WTC11 (cell line): Measurements from ENCODE around the gene USE1. TPM values are rescaled to one million over a fixed set of nuclear protein-coding genes. Genes with fewer than 3 reads are reported as not detected.
A peak's percentile ranks its signal among the peaks of the same experiment; 100 is the strongest.

ENCODE experiments used
- ATAC-seq: fragments of 200-7000 bp; cut with Tn5 transposase; 2 replicates; pipeline ENCODE4 v1.10.0; 2021; ENCODE audit warnings: mild to moderate bottlenecking, moderate library complexity
- CTCF ChIA-PET: fragments of 300-600 bp; sonication (Branson Sonifier 250); formaldehyde crosslinking; loops from one replicate; lab custom pipeline; 2021; ENCODE audit warnings: antibody characterized with exemption; lab: Charles Lee
- POLR2A ChIA-PET: fragments of 350-600 bp; sonication (Branson Sonifier 250); formaldehyde crosslinking; loops from one replicate; lab custom pipeline; 2021; ENCODE audit warnings: antibody characterized with exemption; lab: Charles Lee
- DNase-seq: peaks from one replicate; pipeline ENCODE4 v3.0.0; 2021; ENCODE audit warnings: low spot score
- H3K27ac Mint-ChIP-seq: 2 replicates; pipeline ENCODE4 v1.8.0; 2021; ENCODE audit warnings: mixed read lengths
- H3K27me3 Mint-ChIP-seq: 2 replicates; pipeline ENCODE4 v1.8.0; 2021; ENCODE audit warnings: low read depth, mild to moderate bottlenecking, moderate library complexity, mixed read lengths
- H3K36me3 Mint-ChIP-seq: 2 replicates; pipeline ENCODE4 v1.8.0; 2021; ENCODE audit warnings: mixed read lengths
- H3K4me1 Mint-ChIP-seq: 2 replicates; pipeline ENCODE4 v1.8.0; 2022; ENCODE audit warnings: mixed read lengths
- H3K4me3 Mint-ChIP-seq: 2 replicates; pipeline ENCODE4 v1.8.0; 2021; ENCODE audit warnings: mild to moderate bottlenecking, moderate library complexity, mixed read lengths
- H3K9me3 Mint-ChIP-seq: 2 replicates; pipeline ENCODE4 v1.8.0; 2021; ENCODE audit warnings: mixed read lengths
- FOXP1 ChIP-seq: sonication (generic); formaldehyde crosslinking; IDR thresholded peaks from 2 replicates; pipeline ENCODE4 v1.8.0; 2022; ENCODE audit warnings: missing genetic modification reagents, mild to moderate bottlenecking, moderate library complexity, borderline replicate concordance
- HMGA2 ChIP-seq: fragments of 250-450 bp; sonication (Bioruptor Pico); IDR thresholded peaks from 2 replicates; pipeline ENCODE4 v1.4.0; 2021; ENCODE audit warnings: mild to moderate bottlenecking, moderate library complexity
- SMAD4 ChIP-seq: sonication (generic); formaldehyde crosslinking; IDR thresholded peaks from 2 replicates; pipeline ENCODE4 v1.8.0; 2022; ENCODE audit warnings: mild to moderate bottlenecking, missing genetic modification reagents
- SP1 ChIP-seq: sonication (generic); formaldehyde crosslinking; conservative IDR thresholded peaks from 2 replicates; pipeline ENCODE4 v1.8.1; 2022; ENCODE audit warnings: missing genetic modification reagents
- TP53 ChIP-seq: sonication (generic); formaldehyde crosslinking; IDR thresholded peaks from 2 replicates; pipeline ENCODE4 v1.8.1; 2023; ENCODE audit warnings: mild to moderate bottlenecking, missing genetic modification reagents
- ZBTB21 ChIP-seq: sonication (generic); formaldehyde crosslinking; IDR thresholded peaks from 2 replicates; pipeline ENCODE4 v1.8.1; 2023; ENCODE audit warnings: mild to moderate bottlenecking, missing genetic modification reagents, borderline replicate concordance
- total RNA-seq: library from RNA; stranded (reverse); gene quantifications from 3 replicates; pipeline ENCODE4 v1.2.3, GENCODE V29; 2021
- TF ChIP-seq, protein P1 (sequence below): sonication (generic); formaldehyde crosslinking; IDR thresholded peaks from 2 replicates; pipeline ENCODE4 v1.8.0; 2022; ENCODE audit warnings: mild to moderate bottlenecking, missing genetic modification reagents
- TF ChIP-seq, protein P2 (sequence below): fragments of 200-600 bp; IDR thresholded peaks from 2 replicates; pipeline ENCODE4 v1.8.0; 2022; ENCODE audit warnings: antibody characterized with exemption
- TF ChIP-seq, protein P3 (sequence below): sonication (generic); formaldehyde crosslinking; IDR thresholded peaks from 2 replicates; pipeline ENCODE4 v1.8.1; 2023; ENCODE audit warnings: mild to moderate bottlenecking, missing genetic modification reagents
- TF ChIP-seq, protein P4 (sequence below): sonication (generic); formaldehyde crosslinking; IDR thresholded peaks from 2 replicates; pipeline ENCODE4 v1.8.0; 2022; ENCODE audit warnings: mild to moderate bottlenecking, missing genetic modification reagents
- TF ChIP-seq, protein P5 (sequence below): sonication (generic); formaldehyde crosslinking; IDR thresholded peaks from 2 replicates; pipeline ENCODE4 v1.8.1; 2023; ENCODE audit warnings: mild to moderate bottlenecking, missing genetic modification reagents, moderate library complexity

USE1 gene
- total RNA-seq, 1 experiment from 2014 or later = 14.2 TPM

DNA sequence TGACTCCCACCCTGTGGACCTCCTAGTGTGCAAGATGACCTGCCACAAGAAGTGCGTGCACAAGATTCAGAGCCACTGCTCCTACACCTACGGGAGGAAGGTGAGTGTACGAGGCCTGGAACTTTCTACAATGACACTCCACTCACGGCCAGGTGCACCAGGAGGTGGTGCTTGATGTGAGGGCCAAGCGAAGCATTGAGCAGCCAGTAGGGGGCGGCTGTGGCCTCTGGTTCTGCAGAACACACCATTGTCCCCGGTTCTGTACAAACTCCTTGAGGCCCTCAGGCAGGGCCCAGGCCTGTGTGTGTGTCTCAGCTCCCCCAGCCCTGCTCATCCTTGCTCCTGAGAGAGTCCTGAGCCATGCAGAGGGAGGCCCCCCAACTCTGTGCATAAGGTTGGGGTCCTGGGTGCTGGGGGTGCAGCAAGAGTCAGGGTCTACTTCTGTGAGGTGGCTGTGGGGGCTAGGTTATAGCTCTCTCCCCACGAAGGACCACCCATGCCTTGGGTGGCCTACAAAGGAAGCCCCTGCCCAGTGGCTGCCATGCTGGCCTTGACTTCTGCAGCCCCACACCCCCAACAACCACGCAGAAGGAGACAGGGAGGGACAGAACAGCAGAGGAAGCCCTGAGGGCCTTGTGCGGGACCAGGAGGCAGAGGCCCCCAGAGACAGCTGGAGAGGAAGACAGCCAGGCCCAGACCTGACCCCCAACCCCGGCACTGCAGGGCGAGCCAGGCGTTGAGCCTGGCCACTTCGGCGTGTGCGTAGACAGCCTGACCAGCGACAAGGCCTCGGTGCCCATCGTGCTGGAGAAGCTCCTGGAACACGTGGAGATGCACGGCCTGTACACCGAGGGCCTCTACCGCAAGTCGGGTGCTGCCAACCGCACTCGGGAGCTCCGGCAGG, 9.7 kb upstream of the USE1 start:
- Mint-ChIP-seq H3K4me1 (peaks cover 12% of the 10 kb centered on the region), H3K27me3 (no peaks in the 10 kb centered on the region), H3K36me3 (peaks cover 44% of the 10 kb centered on the region)
- DNase-seq = peak; percentile 84
- CTCF ChIA-PET = interaction anchor here (0.7 to 2.3 kb wide), 17 partner anchors 10 to 140 kb away, joined by 3 to 16 read pairs (median 4); partner anchors contain the start of genes ANKLE1, BABAM1, DDA1 and OCEL1
- TF ChIP-seq, protein P1, sequence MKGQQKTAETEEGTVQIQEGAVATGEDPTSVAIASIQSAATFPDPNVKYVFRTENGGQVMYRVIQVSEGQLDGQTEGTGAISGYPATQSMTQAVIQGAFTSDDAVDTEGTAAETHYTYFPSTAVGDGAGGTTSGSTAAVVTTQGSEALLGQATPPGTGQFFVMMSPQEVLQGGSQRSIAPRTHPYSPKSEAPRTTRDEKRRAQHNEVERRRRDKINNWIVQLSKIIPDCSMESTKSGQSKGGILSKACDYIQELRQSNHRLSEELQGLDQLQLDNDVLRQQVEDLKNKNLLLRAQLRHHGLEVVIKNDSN (CRISPR knock-in tag) = no peak
- no peak for TF ChIP-seq TP53 (CRISPR knock-in tag)
- TF ChIP-seq, protein P2, sequence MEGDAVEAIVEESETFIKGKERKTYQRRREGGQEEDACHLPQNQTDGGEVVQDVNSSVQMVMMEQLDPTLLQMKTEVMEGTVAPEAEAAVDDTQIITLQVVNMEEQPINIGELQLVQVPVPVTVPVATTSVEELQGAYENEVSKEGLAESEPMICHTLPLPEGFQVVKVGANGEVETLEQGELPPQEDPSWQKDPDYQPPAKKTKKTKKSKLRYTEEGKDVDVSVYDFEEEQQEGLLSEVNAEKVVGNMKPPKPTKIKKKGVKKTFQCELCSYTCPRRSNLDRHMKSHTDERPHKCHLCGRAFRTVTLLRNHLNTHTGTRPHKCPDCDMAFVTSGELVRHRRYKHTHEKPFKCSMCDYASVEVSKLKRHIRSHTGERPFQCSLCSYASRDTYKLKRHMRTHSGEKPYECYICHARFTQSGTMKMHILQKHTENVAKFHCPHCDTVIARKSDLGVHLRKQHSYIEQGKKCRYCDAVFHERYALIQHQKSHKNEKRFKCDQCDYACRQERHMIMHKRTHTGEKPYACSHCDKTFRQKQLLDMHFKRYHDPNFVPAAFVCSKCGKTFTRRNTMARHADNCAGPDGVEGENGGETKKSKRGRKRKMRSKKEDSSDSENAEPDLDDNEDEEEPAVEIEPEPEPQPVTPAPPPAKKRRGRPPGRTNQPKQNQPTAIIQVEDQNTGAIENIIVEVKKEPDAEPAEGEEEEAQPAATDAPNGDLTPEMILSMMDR = peak; percentile 74
- TF ChIP-seq, protein P3, sequence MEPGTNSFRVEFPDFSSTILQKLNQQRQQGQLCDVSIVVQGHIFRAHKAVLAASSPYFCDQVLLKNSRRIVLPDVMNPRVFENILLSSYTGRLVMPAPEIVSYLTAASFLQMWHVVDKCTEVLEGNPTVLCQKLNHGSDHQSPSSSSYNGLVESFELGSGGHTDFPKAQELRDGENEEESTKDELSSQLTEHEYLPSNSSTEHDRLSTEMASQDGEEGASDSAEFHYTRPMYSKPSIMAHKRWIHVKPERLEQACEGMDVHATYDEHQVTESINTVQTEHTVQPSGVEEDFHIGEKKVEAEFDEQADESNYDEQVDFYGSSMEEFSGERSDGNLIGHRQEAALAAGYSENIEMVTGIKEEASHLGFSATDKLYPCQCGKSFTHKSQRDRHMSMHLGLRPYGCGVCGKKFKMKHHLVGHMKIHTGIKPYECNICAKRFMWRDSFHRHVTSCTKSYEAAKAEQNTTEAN (CRISPR knock-in tag) = peak; percentile 56; the same call in 1 of the 2 replicates
- 0 out of 2 replicates have a peak, but pooled peaks have one; percentile 33 for TF ChIP-seq ZBTB21 (CRISPR knock-in tag)
- TF ChIP-seq FOXP1 = 0 out of 2 replicates have a peak, but pooled peaks have one; percentile 53
- no peak for TF ChIP-seq SMAD4 (CRISPR knock-in tag)
- 0 out of 2 replicates have a peak, but pooled peaks have one; percentile 21 for TF ChIP-seq SP1 (CRISPR knock-in tag)
- TF ChIP-seq, protein P4, sequence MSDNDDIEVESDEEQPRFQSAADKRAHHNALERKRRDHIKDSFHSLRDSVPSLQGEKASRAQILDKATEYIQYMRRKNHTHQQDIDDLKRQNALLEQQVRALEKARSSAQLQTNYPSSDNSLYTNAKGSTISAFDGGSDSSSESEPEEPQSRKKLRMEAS (CRISPR knock-in tag) = no peak
- TF ChIP-seq, all 79 proteins: peak for 5
- ATAC-seq = peak; percentile 21
- Mint-ChIP-seq H3K27ac (no peak overlapping the region), H3K9me3 (no peaks in the 10 kb centered on the region), H3K4me3 (no peak overlapping the region)
- POLR2A ChIA-PET = interaction anchor here (0.6 kb wide), 1 partner anchor 70 kb away, joined by 3 read pairs; no protein-coding TSS in a partner anchor

DNA sequence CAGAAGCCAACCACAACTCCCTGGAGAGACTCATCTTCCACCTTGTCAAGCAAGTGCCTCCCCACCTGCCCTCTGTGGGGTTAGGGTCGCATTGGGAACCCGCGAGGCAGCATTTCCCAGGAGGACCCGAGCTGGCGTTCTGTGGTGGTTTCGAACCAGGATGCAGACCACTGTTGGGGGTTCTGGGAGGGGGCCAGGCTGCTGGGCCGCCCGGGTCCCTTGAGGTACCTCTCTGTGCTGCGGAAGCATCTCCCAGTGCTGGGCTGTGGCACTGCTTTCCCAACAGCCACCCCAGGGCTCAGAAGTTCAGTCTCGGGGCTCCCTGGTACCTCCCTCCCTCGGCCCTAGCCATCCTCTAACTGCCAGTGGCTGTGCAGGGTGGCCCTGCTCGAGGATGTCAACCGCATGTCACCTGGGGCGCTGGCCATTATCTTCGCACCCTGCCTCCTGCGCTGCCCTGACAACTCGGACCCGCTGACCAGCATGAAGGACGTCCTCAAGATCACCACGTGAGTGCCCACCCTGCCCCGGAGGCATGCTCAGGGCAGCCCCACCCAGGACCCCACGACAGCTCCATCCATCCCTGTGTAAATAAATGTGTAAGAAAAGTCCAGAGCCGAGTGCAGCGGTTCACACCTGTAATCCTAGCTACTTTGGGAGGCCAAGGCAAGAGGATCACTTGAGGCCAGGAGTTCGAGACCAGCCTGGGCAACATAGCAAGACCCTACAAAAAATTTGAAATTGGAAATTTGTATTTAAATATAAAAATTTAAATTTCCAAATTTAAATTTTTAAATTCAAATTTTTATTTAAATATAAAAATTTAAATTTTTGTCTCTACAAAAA, 8.2 kb upstream of the USE1 start:
- no peak for DNase-seq
- peak; percentile 43; the same call in 1 of the 2 replicates for TF ChIP-seq HMGA2 (CRISPR knock-in tag)
- TF ChIP-seq, protein P5, sequence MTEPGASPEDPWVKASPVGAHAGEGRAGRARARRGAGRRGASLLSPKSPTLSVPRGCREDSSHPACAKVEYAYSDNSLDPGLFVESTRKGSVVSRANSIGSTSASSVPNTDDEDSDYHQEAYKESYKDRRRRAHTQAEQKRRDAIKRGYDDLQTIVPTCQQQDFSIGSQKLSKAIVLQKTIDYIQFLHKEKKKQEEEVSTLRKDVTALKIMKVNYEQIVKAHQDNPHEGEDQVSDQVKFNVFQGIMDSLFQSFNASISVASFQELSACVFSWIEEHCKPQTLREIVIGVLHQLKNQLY (CRISPR knock-in tag) = no peak
- ChIA-PET POLR2A (no interaction called here), CTCF (interaction anchor here (1.6 kb wide), 1 partner anchor 102 kb away, joined by 4 read pairs; the partner anchor contains the start of gene DDA1)
- no peak for ATAC-seq
- Mint-ChIP-seq H3K27me3 (no peaks in the 10 kb centered on the region), H3K4me3 (no peak overlapping the region), H3K27ac (no peak overlapping the region; the same call in 1 of the 2 replicates), H3K36me3 (peaks cover 29% of the 10 kb centered on the region), H3K9me3 (no peaks in the 10 kb centered on the region), H3K4me1 (peaks cover 12% of the 10 kb centered on the region)
